ENCODE results near the gene ACTL10. TPM values are rescaled to one million over a fixed set of nuclear protein-coding genes. Genes with fewer than 3 reads are reported as not detected.

Gene ACTL10
- total RNA-seq, 3 donors from 2014 or later = 1.7 to 4.2 (median 2.4) TPM

DNA sequence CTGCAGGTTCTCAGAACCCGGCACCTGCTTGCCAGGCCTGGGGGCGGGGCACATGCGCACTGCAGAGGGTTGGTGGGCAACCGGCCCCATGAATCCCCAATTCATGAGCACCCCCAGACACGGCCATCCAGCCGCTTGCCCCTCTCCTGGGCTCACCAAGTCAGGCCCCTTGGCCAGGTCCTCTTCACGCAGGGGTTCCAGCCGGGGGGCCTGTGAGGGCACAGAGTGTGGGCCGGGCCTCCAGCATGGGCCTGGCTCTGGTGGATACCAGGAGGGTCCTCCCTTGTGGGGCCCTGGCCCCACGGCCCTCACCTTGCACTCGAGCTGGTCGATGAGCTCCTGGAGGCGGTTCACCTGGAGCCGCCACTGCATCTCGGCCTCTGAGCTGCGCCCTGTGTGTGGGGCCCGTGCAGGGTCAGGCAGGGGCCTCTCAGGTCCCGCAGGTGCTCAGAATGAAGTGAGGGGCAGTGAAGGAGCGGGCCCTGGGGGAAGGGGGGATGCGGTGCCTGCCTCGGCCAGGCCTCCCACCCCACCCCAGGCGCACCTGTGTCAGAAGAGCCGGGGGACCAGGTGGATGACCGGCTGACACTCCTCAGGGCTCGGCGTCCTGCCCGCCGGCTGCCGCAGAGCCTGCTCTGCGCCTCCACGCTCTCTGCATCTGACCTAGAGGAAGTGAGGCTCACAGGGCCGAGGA lies 7.3 kb upstream of the ACTL10 start:
- Histone ChIP-seq H3K4me3 (no peak overlapping the region), H3K9me3 (no peaks in the 10 kb centered on the region), H3K4me1 (ENCODE audit: low read depth) (peaks cover 19% of the 10 kb centered on the region), H3K36me3 (ENCODE audit: low read depth) (no peaks in the 10 kb centered on the region)
- no peak for DNase-seq
- intact Hi-C loops (cut with DNase I, micrococcal nuclease) = loop anchor here (10.0 kb wide), 1 partner anchor 195 kb away; no protein-coding TSS in a partner anchor
- no peak for ATAC-seq
- TF ChIP-seq, protein P1, sequence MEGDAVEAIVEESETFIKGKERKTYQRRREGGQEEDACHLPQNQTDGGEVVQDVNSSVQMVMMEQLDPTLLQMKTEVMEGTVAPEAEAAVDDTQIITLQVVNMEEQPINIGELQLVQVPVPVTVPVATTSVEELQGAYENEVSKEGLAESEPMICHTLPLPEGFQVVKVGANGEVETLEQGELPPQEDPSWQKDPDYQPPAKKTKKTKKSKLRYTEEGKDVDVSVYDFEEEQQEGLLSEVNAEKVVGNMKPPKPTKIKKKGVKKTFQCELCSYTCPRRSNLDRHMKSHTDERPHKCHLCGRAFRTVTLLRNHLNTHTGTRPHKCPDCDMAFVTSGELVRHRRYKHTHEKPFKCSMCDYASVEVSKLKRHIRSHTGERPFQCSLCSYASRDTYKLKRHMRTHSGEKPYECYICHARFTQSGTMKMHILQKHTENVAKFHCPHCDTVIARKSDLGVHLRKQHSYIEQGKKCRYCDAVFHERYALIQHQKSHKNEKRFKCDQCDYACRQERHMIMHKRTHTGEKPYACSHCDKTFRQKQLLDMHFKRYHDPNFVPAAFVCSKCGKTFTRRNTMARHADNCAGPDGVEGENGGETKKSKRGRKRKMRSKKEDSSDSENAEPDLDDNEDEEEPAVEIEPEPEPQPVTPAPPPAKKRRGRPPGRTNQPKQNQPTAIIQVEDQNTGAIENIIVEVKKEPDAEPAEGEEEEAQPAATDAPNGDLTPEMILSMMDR (IDR thresholded peaks at IDR 0.05) = no peak

DNA sequence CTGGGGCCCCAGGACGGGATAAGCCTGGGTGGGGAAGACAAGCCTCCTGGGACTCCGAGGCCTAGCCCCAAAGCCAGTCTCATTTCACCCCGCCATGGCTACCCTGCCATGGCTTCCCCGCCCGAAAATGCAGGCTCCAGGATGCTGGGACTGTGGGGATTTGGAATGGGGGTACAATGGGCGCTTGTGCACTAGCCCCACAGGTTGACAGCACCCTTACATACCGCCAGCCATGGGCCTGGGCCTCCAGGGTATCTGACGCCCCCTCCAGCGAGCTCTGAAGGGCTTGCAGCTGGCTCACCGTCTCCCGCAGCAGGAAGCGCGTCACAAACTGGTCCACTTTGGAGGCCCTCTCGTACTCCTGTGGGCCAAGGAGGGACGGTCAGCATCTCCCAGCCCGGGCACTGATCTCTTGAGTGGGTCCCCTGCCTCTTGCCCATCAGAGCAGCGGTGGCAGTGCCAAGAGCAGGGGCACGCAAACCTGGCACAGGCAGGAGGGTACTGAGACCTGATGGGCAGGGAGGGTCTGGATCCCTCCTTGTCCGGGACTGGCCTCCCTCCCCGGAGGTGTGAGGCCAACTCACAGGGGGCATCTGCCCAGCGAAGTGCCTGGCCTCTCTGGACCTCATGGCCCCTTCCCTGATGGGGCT lies 6.6 kb upstream of the ACTL10 start:
- TF ChIP-seq, protein P1 (IDR thresholded peaks at IDR 0.05) = no peak
- H3K4me3 ChIP-seq = no peak overlapping the region
- ATAC-seq = no peak
- intact Hi-C loops (cut with DNase I, micrococcal nuclease) = no loop called here
- no peaks in the 10 kb centered on the region for H3K9me3 ChIP-seq
- H3K4me1 ChIP-seq (ENCODE audit: low read depth) = peaks cover 13% of the 10 kb centered on the region
- DNase-seq = no peak
- H3K36me3 ChIP-seq (ENCODE audit: low read depth) = no peaks in the 10 kb centered on the region

DNA sequence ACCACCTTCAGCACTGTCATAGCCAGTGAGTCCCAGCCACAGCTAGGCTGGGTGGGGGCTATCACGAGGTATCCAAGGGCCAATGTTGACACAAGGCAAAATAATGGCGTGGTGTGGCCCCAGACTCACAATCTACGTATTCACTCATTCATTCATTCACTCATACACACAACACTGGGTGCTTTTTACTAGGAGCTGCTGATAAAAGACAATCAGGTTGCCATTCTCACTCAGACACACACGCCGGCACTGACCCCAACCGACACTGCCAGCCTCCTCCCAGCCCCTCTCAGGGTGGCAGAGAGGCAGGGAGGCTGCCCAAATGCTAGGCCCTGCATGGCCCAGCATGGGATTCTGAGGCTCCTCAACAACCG lies 6.1 kb upstream of the ACTL10 start:
- DNase-seq (no peak), ATAC-seq (no peak)
- H3K4me3 ChIP-seq = no peak overlapping the region
- TF ChIP-seq, protein P1 (IDR thresholded peaks at IDR 0.05) = no peak
- no peaks in the 10 kb centered on the region for H3K9me3 ChIP-seq
- H3K4me1 ChIP-seq (ENCODE audit: low read depth) = peaks cover 12% of the 10 kb centered on the region
- no peaks in the 10 kb centered on the region for H3K36me3 ChIP-seq (ENCODE audit: low read depth)
- intact Hi-C loops (cut with DNase I, micrococcal nuclease) = no loop called here

DNA sequence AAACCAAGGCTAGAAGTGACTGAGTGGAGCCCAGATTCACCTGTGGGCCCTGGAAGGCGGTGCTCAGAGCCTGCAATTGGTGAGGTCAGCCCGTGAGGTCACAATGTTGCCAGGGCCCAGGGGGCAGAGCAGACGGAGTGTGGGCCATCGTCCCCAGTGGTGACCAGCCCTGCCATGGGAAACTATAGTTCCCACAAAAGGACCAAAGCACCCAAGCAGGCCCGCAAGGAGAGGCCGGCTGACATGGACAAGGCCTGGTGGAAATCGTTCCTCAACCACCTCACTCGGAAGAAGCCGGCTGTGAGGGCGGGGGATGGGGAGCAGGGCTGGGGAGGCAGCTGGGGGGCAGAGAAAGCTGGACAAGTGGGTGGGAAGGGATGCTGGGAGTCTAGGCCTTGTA lies 4.6 kb upstream of the ACTL10 start, which contains the start of gene C20orf144:
C20orf144 (plus strand) TSS at position 156 of the 400 bp plus-strand sequence; CDS start at position 175, 19 bp downstream.
- Histone ChIP-seq H3K4me3 (peak within 1 kb of the TSS; percentile 40), H3K9me3 (no peaks in the 10 kb centered on the region), H3K36me3 (ENCODE audit: low read depth) (no peaks in the 10 kb centered on the region), H3K4me1 (ENCODE audit: low read depth) (peaks cover 22% of the 10 kb centered on the region)
- TF ChIP-seq, protein P1 (IDR thresholded peaks at IDR 0.05) = no peak
- DNase-seq (no peak), ATAC-seq (no peak)
- intact Hi-C loops (cut with DNase I, micrococcal nuclease) = no loop called here

DNA sequence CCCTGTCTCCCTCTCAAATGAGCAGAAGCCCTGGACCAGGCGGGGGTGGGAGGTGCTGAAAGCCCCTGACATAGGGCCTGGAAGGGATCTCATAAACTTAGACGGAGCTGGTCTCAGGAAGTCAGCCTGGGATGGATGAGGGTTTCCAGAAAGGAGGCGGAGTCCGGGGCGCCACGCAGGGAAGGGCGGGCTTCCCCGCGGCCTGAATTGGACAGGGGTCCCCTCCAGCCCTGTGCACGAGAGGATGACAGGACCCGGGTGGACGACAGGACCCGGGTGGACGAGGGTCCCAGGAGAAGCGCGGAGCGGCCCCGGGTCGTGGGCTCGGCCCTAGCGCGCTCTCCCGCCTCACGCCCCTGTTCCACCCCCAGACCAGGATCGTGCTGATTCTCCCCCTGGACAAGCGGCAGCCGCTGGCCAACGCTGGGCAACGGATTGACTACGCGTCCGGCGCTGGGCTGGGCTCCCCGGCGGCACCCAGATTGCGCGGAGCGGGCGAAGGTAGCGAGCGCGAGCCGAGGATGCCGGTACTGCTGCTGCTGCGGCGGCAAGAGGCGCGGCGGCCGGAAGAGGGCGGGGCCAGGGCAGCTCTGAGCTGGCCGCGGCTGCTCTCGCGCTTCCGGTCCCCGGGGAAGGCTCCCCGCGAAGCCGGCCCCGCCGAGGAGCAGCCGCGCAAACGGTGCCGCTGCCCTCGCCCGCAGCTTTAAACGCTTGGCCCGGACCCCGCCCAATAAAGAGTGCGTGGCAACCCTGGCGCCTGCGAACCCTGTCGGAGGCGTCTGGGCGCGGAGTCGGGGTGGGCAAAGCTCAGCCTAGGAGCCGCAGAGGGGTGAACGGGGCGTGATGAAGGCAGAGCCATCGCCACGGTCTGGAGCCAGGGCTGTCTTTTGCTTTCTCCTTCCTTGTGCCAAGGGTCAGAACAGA lies 3.3 kb upstream of the ACTL10 start:
- H3K36me3 ChIP-seq (ENCODE audit: low read depth) = no peaks in the 10 kb centered on the region
- H3K9me3 ChIP-seq = no peaks in the 10 kb centered on the region
- DNase-seq = peak; percentile 87 to 95 (median 91)
- H3K4me1 ChIP-seq (ENCODE audit: low read depth) = peaks cover 30% of the 10 kb centered on the region
- peak overlapping the region; percentile 40 for H3K4me3 ChIP-seq
- peak; percentile 66 for ATAC-seq
- intact Hi-C loops (cut with DNase I, micrococcal nuclease) = no loop called here
- TF ChIP-seq, protein P1 (IDR thresholded peaks at IDR 0.05) = no peak

Measured in mucosa of descending colon (tissue), 3 donors.